ENCODE measurements around the gene TBC1D22A. TPM values are rescaled to one million over a fixed set of nuclear protein-coding genes. Genes with fewer than 3 reads are reported as not detected.

TBC1D22A gene
- polyA plus RNA-seq, 1 donor from 2014 or later = 9.3 TPM

DNA sequence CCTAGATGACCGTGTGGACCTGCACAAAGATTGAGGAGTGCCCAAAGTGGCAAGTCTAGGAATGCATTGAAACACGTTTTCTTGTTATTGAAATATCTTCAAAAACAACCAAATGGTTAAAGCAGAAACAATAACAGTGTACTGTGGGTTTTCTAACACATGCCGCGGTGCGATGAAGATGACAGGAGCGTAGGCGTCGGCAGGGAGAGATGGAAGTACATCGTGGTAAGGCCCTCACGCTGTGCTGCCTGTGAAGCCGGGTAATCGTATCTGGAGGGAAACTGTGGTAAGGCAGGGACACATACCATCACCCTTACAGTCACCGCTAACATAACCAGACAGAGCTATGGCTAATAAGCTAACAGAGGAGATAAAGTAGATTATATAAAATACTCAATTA is 261.4 kb downstream of the TBC1D22A start:
- no peaks in the 10 kb centered on the region for H3K27me3 ChIP-seq (ENCODE audit: insufficient read depth, low read depth, low read length)
- no peaks in the 10 kb centered on the region for H3K79me2 ChIP-seq (replicated peaks; ENCODE audit: insufficient read depth, low read length)
- H4K20me1 ChIP-seq (ENCODE audit: insufficient read depth) = no peaks in the 10 kb centered on the region
- no peak overlapping the region for H3K4me3 ChIP-seq (ENCODE audit: low read length)
- H3K9me3 ChIP-seq (ENCODE audit: low read length) = peaks cover 6% of the 10 kb centered on the region
- H3F3A ChIP-seq (ENCODE audit: insufficient read depth, low read length, poor library complexity, severe bottlenecking) = no peaks in the 10 kb centered on the region
- no peak overlapping the region for H3K9ac ChIP-seq (ENCODE audit: low read length)
- H2AFZ ChIP-seq (ENCODE audit: low read depth, low read length) = no peak overlapping the region
- H3K4me2 ChIP-seq (ENCODE audit: low read length) = no peak overlapping the region
- TF ChIP-seq EZH2 (IDR thresholded peaks at IDR 0.05; ENCODE audit: borderline replicate concordance, insufficient read depth, low read length, poor library complexity, severe bottlenecking) (no peak), MXI1 (conservative IDR thresholded peaks at IDR 0.05; ENCODE audit: poor library complexity, severe bottlenecking) (no peak), SMC3 (conservative IDR thresholded peaks at IDR 0.05; ENCODE audit: poor library complexity) (no peak), RAD21 (conservative IDR thresholded peaks at IDR 0.05) (no peak), EP300 (conservative IDR thresholded peaks at IDR 0.05; ENCODE audit: poor library complexity, severe bottlenecking) (no peak), POLR2AphosphoS5 (IDR thresholded peaks at IDR 0.05) (no peak), TAF1 (IDR thresholded peaks at IDR 0.05; ENCODE audit: low read depth) (no peak)
- TF ChIP-seq, protein P1, sequence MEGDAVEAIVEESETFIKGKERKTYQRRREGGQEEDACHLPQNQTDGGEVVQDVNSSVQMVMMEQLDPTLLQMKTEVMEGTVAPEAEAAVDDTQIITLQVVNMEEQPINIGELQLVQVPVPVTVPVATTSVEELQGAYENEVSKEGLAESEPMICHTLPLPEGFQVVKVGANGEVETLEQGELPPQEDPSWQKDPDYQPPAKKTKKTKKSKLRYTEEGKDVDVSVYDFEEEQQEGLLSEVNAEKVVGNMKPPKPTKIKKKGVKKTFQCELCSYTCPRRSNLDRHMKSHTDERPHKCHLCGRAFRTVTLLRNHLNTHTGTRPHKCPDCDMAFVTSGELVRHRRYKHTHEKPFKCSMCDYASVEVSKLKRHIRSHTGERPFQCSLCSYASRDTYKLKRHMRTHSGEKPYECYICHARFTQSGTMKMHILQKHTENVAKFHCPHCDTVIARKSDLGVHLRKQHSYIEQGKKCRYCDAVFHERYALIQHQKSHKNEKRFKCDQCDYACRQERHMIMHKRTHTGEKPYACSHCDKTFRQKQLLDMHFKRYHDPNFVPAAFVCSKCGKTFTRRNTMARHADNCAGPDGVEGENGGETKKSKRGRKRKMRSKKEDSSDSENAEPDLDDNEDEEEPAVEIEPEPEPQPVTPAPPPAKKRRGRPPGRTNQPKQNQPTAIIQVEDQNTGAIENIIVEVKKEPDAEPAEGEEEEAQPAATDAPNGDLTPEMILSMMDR (IDR thresholded peaks at IDR 0.05; ENCODE audit: poor library complexity, severe bottlenecking) = no peak
- TF ChIP-seq, protein P2, sequence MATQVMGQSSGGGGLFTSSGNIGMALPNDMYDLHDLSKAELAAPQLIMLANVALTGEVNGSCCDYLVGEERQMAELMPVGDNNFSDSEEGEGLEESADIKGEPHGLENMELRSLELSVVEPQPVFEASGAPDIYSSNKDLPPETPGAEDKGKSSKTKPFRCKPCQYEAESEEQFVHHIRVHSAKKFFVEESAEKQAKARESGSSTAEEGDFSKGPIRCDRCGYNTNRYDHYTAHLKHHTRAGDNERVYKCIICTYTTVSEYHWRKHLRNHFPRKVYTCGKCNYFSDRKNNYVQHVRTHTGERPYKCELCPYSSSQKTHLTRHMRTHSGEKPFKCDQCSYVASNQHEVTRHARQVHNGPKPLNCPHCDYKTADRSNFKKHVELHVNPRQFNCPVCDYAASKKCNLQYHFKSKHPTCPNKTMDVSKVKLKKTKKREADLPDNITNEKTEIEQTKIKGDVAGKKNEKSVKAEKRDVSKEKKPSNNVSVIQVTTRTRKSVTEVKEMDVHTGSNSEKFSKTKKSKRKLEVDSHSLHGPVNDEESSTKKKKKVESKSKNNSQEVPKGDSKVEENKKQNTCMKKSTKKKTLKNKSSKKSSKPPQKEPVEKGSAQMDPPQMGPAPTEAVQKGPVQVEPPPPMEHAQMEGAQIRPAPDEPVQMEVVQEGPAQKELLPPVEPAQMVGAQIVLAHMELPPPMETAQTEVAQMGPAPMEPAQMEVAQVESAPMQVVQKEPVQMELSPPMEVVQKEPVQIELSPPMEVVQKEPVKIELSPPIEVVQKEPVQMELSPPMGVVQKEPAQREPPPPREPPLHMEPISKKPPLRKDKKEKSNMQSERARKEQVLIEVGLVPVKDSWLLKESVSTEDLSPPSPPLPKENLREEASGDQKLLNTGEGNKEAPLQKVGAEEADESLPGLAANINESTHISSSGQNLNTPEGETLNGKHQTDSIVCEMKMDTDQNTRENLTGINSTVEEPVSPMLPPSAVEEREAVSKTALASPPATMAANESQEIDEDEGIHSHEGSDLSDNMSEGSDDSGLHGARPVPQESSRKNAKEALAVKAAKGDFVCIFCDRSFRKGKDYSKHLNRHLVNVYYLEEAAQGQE (IDR thresholded peaks at IDR 0.05; ENCODE audit: borderline replicate concordance) = no peak
- H3K27ac ChIP-seq (ENCODE audit: low read length) = no peak overlapping the region
- H3K36me3 ChIP-seq (ENCODE audit: insufficient read depth, low read length) = no peaks in the 10 kb centered on the region
- H3K9me2 ChIP-seq (ENCODE audit: insufficient read depth, low read length) = no peaks in the 10 kb centered on the region

DNA sequence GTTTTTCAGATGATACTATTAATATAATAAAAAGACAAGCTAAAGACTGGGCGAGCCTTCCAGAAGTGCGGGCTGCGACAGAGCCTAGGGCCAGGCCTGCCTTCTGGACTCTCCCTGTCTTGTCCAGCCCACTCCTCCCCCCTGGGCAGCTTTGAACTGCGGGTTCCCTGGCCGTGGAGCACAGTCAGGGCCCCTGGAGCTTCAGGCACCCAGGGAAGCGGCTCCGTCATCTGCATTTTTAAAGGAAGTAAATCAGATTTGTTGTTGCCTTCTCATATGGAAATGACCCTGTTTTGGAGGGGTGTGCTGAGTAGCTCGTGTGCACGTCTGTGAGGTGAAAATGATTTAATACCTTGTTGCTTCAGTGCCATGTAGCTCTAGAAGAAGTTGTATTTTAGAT is 265.3 kb downstream of the TBC1D22A start:
- Histone ChIP-seq H3K27ac (ENCODE audit: low read length) (no peak overlapping the region), H3K4me3 (ENCODE audit: low read length) (no peak overlapping the region), H4K20me1 (ENCODE audit: insufficient read depth) (no peaks in the 10 kb centered on the region), H3K27me3 (ENCODE audit: insufficient read depth, low read depth, low read length) (no peaks in the 10 kb centered on the region), H2AFZ (ENCODE audit: low read depth, low read length) (no peak overlapping the region), H3K79me2 (replicated peaks; ENCODE audit: insufficient read depth, low read length) (no peaks in the 10 kb centered on the region), H3K9ac (ENCODE audit: low read length) (no peak overlapping the region), H3K4me2 (ENCODE audit: low read length) (no peak overlapping the region), H3K9me2 (ENCODE audit: insufficient read depth, low read length) (no peaks in the 10 kb centered on the region), H3F3A (ENCODE audit: insufficient read depth, low read length, poor library complexity, severe bottlenecking) (no peaks in the 10 kb centered on the region), H3K36me3 (ENCODE audit: insufficient read depth, low read length) (no peaks in the 10 kb centered on the region), H3K9me3 (ENCODE audit: low read length) (no peaks in the 10 kb centered on the region)
- TF ChIP-seq EZH2 (IDR thresholded peaks at IDR 0.05; ENCODE audit: borderline replicate concordance, insufficient read depth, low read length, poor library complexity, severe bottlenecking) (no peak), POLR2AphosphoS5 (IDR thresholded peaks at IDR 0.05) (no peak)
- TF ChIP-seq, protein P2 (IDR thresholded peaks at IDR 0.05; ENCODE audit: borderline replicate concordance) = no peak
